Gastrocnemius medialis (tissue), 4 donors: ENCODE measurements around the gene ZBTB7B. TPM values are rescaled to one million over a fixed set of nuclear protein-coding genes. Genes with fewer than 3 reads are reported as not detected.

Experiments
- ATAC-seq, 2 donors: fragments of 150-250 bp; one replicate each; pipeline ENCODE4 v1.9.1; 2016
- DNase-seq, 2 donors: peaks; one replicate each; pipeline ENCODE4 v3.0.0-alpha.2; 2019
- H3K27ac ChIP-seq, 4 donors: fragments of 200-600 bp; sonication (generic); 1 replicate in 1 of 4; 2 replicates in 3 of 4; pipeline ENCODE4 v1.5.1; 2016 to 2018; ENCODE audit warnings: mild to moderate bottlenecking in 2 of 4, moderate library complexity in 1 of 4
- H3K27me3 ChIP-seq, 3 donors: fragments of 200-600 bp; sonication (generic) in 2 of 3; 1 replicate in 1 of 3; 2 replicates in 2 of 3; pipeline versions ENCODE4 v1.5.1 to v1.6.0; 2016 to 2019; ENCODE audit warnings: mild to moderate bottlenecking in 1 of 3, moderate library complexity in 1 of 3
- H3K36me3 ChIP-seq, 2 donors: fragments of 200-600 bp; sonication (generic) in 1 of 2; one replicate each; pipeline ENCODE4 v1.5.1; 2017 to 2018
- H3K4me1 ChIP-seq, 2 donors: fragments of 200-600 bp; sonication (generic) in 1 of 2; one replicate each; pipeline ENCODE4 v1.5.1; 2016 to 2017; ENCODE audit warnings: mild to moderate bottlenecking in 2 of 2
- H3K4me3 ChIP-seq, 4 donors: fragments of 200-600 bp; sonication (generic) in 3 of 4; 1 replicate in 1 of 4; 2 replicates in 3 of 4; pipeline ENCODE4 v1.5.1; 2016 to 2019; ENCODE audit warnings: mild to moderate bottlenecking in 2 of 4
- H3K9me3 ChIP-seq, 3 donors: fragments of 200-600 bp; sonication (generic) in 2 of 3; 1 replicate in 1 of 3; 2 replicates in 2 of 3; pipeline ENCODE4 v1.5.1; 2016 to 2019
- POLR2A ChIP-seq, 2 donors: fragments of 450-650 bp; IDR thresholded peaks; one replicate each; pipeline ENCODE4 v1.6.1; 2017; ENCODE audit warnings: antibody characterized with exemption in 2 of 2, mild to moderate bottlenecking in 2 of 2, moderate library complexity in 2 of 2
- in situ Hi-C, 4 donors: fragments of 200-750 bp; cut with MboI; loops; one replicate each; pipeline versions ENCODE4 v1.15.0 to v1.8.0; 2017; ENCODE audit warnings: low sequenced_read_pairs in 4 of 4
- intact Hi-C: fragments of 100-400 bp; cut with DNase I; formaldehyde crosslinking; loops from one replicate; pipeline ENCODE4 v1.15.1; 2023; ENCODE audit warnings: low total_unique reads
- total RNA-seq, 4 donors: library from RNA; depleted of rRNA; stranded (reverse); fragments of >200 nt; gene quantifications; one replicate each; pipeline versions ENCODE4 v1.1.0 to v1.2.3, GENCODE V29; 2016
- TF ChIP-seq, protein P1 (sequence below), 5 experiments: fragments of 450-650 bp in 3 of 5; fragments of 200-600 bp in 2 of 5; sonication (generic) in 2 of 5; IDR thresholded peaks in 4 of 5; conservative IDR thresholded peaks in 1 of 5; 1 replicate in 4 of 5; 2 replicates in 1 of 5; pipeline ENCODE4 v1.5.1; 2016 to 2019; ENCODE audit warnings: antibody characterized with exemption in 5 of 5, mild to moderate bottlenecking in 3 of 5, moderate library complexity in 3 of 5

ZBTB7B gene
- total RNA-seq, 4 donors from 2014 or later: 61.3 to 100 (median 73.1) TPM

DNA sequence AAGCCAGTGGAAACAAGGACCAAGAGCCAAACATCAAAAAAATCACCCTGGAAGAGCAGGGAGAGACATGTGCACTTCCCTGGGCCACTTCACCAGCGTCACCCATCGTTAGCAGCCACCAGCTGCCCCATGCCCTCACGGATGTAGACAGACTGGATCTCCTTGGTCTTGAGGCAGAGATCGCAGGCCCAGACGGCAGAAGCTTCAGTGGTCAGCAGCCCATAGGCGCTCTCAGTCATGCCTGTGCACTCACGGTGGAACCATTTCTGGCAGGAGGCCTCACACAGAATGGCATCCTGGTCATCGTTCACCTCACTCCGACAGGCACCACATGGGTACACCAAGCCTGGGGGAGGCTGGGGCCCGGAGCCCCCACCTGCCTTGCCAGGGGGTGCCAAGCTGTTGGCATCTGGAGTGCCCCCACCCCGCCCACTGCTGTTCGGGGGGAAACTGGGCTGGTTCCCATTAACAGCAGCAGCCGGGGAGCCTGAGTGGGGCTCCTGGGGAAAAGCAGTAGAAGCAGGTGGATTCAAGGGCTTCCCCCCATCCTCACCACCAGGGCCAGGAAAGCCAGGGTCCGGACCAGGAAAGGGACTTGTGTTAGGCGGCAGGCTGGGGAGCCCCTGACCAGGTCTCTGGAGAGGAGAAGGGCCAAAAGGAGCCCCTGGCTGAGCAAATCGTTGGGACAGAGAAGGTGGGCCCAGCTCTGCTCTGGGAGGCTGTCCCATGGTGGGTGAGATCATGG is 43.7 kb upstream of the ZBTB7B start:
- ATAC-seq: no peak
- Histone ChIP-seq H3K36me3 (peaks cover 4 to 24% of the 10 kb centered on the region in 2 donors), H3K27ac (peak overlapping the region; percentile 92 to 98 (median 94)), H3K9me3 (no peaks in the 10 kb centered on the region), H3K4me1 (peaks cover 50 to 60% of the 10 kb centered on the region in 2 donors), H3K4me3 (no peak overlapping the region), H3K27me3 (no peaks in the 10 kb centered on the region)
- DNase-seq: no peak
- in situ Hi-C loops: loop anchor here in 1 of 4 donors (25.0 kb wide), 1 partner anchor 103 kb away; the partner anchor contains the start of genes ADAM15 and EFNA4
- intact Hi-C loops: no loop called here
- TF ChIP-seq, protein P1, sequence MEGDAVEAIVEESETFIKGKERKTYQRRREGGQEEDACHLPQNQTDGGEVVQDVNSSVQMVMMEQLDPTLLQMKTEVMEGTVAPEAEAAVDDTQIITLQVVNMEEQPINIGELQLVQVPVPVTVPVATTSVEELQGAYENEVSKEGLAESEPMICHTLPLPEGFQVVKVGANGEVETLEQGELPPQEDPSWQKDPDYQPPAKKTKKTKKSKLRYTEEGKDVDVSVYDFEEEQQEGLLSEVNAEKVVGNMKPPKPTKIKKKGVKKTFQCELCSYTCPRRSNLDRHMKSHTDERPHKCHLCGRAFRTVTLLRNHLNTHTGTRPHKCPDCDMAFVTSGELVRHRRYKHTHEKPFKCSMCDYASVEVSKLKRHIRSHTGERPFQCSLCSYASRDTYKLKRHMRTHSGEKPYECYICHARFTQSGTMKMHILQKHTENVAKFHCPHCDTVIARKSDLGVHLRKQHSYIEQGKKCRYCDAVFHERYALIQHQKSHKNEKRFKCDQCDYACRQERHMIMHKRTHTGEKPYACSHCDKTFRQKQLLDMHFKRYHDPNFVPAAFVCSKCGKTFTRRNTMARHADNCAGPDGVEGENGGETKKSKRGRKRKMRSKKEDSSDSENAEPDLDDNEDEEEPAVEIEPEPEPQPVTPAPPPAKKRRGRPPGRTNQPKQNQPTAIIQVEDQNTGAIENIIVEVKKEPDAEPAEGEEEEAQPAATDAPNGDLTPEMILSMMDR (IDR thresholded peaks at IDR 0.05 in 4 of 5, conservative IDR thresholded peaks at IDR 0.05 in 1 of 5): no peak
- no peak for TF ChIP-seq POLR2A (IDR thresholded peaks at IDR 0.05)

DNA sequence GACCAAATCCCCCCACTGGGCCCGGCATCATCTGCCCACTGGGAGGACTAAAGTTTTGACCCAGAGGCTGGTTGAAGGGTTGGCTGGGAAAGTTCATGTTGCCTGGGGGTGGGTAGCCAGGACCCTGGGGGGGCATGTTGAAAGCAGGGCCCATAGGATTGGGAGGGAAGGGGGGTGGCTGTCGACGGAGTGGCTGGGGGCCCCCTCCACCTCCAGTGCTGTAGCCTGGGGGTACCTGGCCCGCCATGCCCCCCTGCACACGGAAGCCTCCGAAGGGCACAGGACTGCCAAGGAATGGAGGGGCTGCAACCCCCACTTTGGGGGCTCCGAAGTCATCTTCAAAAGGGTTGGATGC is 43.2 kb upstream of the ZBTB7B start:
- no peaks in the 10 kb centered on the region for H3K27me3 ChIP-seq
- peak overlapping the region; percentile 92 to 98 (median 94) for H3K27ac ChIP-seq
- in situ Hi-C loops (loop anchor here in 1 of 4 donors (25.0 kb wide), 1 partner anchor 103 kb away; the partner anchor contains the start of genes ADAM15 and EFNA4), intact Hi-C loops (no loop called here)
- ATAC-seq (no peak), DNase-seq (no peak)
- H3K4me3 ChIP-seq: no peak overlapping the region
- H3K4me1 ChIP-seq: peaks cover 45 to 54% of the 10 kb centered on the region in 2 donors
- no peak for TF ChIP-seq POLR2A (IDR thresholded peaks at IDR 0.05)
- H3K9me3 ChIP-seq: no peaks in the 10 kb centered on the region
- H3K36me3 ChIP-seq: peaks cover 4 to 28% of the 10 kb centered on the region in 2 donors

DNA sequence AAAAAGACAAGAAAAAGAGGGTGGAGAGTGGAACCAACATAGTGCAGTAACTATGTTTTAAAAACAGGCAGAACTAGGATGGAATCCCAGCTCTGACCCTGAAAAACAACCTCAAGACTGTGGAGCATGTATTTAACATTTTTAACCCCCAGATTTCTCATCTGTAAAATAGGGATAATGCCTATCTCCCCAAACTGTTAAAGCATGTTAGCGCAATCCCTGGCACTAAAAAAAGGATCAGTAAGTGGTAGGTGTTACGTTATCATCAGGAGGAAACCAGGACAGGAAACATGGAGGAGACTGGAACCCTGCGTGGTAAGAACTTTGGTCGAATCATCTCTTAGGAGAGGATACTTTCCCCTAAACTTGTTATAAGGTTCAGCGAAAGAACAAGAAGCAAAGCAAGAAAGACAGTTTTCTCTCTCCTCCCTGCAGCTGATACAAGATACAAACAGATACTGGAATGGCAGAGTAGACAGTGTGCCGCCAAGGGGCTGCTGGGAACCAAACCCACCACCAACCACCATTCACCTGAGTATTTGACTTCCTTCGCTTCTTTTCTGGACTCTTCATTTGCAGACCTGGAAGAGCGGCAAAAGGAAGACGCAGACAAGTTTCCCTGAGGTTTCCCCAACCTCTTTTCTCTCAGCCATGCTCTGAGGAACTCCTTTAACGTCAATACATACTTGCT is 42.0 kb upstream of the ZBTB7B start:
- TF ChIP-seq, protein P1 (IDR thresholded peaks at IDR 0.05 in 4 of 5, conservative IDR thresholded peaks at IDR 0.05 in 1 of 5): no peak
- no peak for TF ChIP-seq POLR2A (IDR thresholded peaks at IDR 0.05)
- Histone ChIP-seq H3K27ac (peak overlapping the region; percentile 94 to 100 (median 98)), H3K9me3 (no peaks in the 10 kb centered on the region), H3K27me3 (no peaks in the 10 kb centered on the region), H3K4me1 (peaks cover 33 to 42% of the 10 kb centered on the region in 2 donors), H3K4me3 (peak overlapping the region; percentile 78 to 95 (median 80)), H3K36me3 (peaks cover 4 to 39% of the 10 kb centered on the region in 2 donors)
- in situ Hi-C loops (loop anchor here in 3 of 4 donors (5.0 to 25.0 kb wide), 3 partner anchors 37 to 102 kb away; partner anchors contain the start of genes ADAM15 (in 1 of the 3) and EFNA4 (in 1 of the 3)), intact Hi-C loops (loop anchor here (1.0 kb wide), 1 partner anchor 57 kb away; no protein-coding TSS in a partner anchor)
- ATAC-seq: no peak
- no peak for DNase-seq

DNA sequence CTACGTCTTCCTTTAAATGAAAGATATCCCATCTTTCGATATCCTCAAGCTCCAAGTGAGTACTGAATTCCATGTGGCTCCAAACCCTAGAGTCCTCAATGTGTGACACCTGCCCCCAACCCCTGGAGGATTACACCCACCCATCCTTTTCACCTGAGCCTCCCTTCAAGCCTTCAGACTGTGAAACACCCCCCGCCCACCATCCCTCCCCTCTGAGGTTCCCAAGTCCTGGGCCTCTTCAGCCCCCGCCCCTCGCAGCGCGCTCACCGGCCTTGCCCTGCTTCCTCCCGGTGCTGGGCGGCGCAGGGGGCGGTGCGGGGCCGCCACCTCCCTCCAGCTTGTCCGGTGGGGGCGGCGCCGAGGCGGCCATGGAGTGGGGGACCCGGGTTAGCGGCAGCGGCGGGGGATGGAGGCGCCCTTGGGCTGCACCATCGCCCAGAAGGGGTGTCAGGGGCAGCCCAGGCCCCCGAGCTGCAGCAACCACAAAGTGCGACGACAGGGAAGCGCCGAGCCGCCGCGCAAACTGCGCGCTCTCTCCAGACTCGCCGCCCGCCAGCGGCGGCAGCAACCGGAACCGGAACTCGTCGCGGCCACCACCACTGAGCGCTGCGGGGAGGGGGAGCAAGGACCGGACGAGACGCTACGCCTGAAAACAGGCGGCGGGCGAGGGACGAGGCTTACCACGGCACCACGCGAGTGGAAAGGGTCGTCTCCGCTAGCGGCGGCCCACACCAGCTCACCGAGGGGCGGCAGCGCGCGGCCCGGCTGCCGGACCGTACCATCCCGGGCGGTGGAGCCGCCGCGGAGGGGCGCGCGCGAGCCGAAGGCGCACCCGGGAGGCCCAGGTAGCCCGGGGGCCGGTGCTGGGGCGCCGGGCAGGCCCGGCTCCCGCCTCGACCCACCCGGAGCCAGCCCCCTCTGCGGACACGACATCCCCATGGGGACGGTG is 41.1 kb upstream of the ZBTB7B start, which contains the start of gene PYGO2:
TSS of gene PYGO2 (minus strand) at position 576 of the 949 bp plus-strand sequence. CDS start at position 370, 206 bp downstream.
- peak within 1 kb of the TSS; percentile 78 to 95 (median 80) for H3K4me3 ChIP-seq
- DNase-seq (peak; percentile 55 to 62), ATAC-seq (peak; percentile 87 to 90)
- H3K4me1 ChIP-seq: peaks cover 30 to 38% of the 10 kb centered on the region in 2 donors
- no peaks in the 10 kb centered on the region for H3K9me3 ChIP-seq
- intact Hi-C loops: loop anchor here (1.0 kb wide), 2 partner anchors 38 to 56 kb away; no protein-coding TSS in a partner anchor
- H3K27me3 ChIP-seq: no peaks in the 10 kb centered on the region
- peak within 1 kb of the TSS; percentile 94 to 100 (median 98) for H3K27ac ChIP-seq
- in situ Hi-C loops: loop anchor here in 3 of 4 donors (5.0 to 25.0 kb wide), 3 partner anchors 36 to 101 kb away; partner anchors contain the start of genes ADAM15 (in 1 of the 3) and EFNA4 (in 1 of the 3)
- TF ChIP-seq POLR2A (IDR thresholded peaks at IDR 0.05): peak; percentile 85 to 87
- TF ChIP-seq, protein P1 (IDR thresholded peaks at IDR 0.05 in 4 of 5, conservative IDR thresholded peaks at IDR 0.05 in 1 of 5): peak; percentile 59 to 88 (median 84)
- H3K36me3 ChIP-seq: peaks cover 4 to 48% of the 10 kb centered on the region in 2 donors
